Left renal cortex interstitium (tissue), 4 donors: ENCODE measurements around the gene ADAMTSL4. TPM values are rescaled to one million over a fixed set of nuclear protein-coding genes. Genes with fewer than 3 reads are reported as not detected.

Experiments
- DNase-seq, 4 donors: peaks; one replicate each; pipeline ENCODE4 v3.0.0-alpha.2; 2013; ENCODE audit warnings: low read depth in 4 of 4, low spot score in 2 of 4, missing footprints in 1 of 4
- polyA plus RNA-seq, 4 donors: library from polyadenylated mRNA; unstranded; fragments of 120-200 nt; gene quantifications; one replicate each; pipeline ENCODE4 v1.2.1, GENCODE V29; 2013; ENCODE audit not compliant: insufficient read length in 4 of 4

ADAMTSL4 gene
- polyA plus RNA-seq, 4 donors, result 12.7 to 19.5 (median 16.3) TPM

DNA sequence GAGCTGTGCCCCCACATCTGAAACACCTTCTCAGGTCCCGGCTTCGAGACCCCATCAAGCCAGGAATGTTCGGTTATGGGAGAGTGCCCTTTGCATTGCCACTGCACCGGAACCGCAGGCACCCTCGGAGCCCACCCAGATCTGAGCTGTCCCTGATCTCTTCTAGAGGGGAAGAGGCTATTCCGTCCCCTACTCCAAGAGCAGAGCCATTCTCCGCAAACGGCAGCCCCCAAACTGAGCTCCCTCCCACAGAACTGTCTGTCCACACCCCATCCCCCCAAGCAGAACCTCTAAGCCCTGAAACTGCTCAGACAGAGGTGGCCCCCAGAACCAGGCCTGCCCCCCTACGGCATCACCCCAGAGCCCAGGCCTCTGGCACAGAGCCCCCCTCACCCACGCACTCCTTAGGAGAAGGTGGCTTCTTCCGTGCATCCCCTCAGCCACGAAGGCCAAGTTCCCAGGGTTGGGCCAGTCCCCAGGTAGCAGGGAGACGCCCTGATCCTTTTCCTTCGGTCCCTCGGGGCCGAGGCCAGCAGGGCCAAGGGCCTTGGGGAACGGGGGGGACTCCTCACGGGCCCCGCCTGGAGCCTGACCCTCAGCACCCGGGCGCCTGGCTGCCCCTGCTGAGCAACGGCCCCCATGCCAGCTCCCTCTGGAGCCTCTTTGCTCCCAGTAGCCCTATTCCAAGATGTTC is 4.3 kb downstream of the ADAMTSL4 start:
- no peak for DNase-seq

- no peak for DNase-seq
Observed at GRCh38 chr1:150554086-150554452, 4.9 kb downstream of the ADAMTSL4 start.

DNA sequence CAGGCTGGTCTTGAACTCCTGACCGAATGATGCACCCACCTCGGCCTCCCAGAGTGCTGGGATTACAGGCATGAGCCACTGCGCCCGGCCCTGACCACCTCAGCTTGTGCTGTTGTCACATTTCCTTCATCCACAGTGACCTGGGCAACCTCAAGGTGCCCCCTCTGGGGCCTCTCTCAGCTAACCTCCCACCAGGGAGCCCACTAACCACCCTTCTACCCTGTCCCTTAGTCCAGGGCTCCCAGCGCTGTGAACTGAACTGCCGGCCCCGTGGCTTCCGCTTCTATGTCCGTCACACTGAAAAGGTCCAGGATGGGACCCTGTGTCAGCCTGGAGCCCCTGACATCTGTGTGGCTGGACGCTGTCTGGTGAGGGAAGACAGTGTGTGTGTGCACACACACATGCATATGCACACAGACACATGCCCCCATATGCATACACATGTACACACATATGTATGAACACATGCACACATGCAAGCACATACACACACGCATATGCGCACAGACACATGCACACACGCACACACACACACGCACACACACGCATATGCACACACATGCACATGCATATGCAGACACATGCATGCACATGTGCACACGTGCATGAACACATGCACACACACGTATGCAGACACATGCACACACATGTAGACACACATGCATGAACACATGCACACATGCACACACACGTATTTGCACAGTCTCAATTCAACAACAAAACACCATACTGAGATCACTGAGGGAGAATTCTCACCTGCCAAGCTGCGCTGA is 6.2 kb downstream of the ADAMTSL4 start:
- no peak for DNase-seq

DNA sequence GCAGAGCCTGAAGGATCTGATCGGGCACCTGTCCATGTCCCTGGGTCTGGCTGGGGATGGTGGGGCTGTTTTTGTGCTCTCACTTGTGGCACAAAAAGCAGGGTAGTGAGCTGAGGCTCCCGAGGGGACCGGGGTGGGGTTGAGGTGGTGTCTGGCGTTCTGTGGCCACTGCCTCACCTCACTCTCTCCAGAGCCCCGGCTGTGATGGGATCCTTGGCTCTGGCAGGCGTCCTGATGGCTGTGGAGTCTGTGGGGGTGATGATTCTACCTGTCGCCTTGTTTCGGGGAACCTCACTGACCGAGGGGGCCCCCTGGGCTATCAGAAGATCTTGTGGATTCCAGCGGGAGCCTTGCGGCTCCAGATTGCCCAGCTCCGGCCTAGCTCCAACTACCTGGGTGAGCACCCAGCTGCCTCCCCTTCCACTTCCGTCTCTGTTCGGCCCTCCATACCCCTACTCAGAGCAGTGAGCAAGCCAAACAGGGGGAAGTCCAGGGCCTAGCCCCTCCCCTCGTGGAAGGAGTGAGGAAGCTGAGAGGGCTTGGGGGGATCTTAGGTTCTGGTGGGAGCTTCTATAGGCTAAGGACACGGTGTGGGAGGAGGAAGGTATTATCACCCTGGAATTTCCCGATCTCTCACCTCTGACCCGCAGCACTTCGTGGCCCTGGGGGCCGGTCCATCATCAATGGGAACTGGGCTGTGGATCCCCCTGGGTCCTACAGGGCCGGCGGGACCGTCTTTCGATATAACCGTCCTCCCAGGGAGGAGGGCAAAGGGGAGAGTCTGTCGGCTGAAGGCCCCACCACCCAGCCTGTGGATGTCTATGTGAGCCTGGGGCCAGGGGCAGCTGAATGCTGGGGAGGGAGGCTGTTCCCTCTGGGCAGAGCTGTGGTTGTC is 7.0 kb downstream of the ADAMTSL4 start:
- DNase-seq, result no peak

GRCh38 chr1:150557065-150557600 is 7.9 kb downstream of the ADAMTSL4 start:
- DNase-seq, result no peak

GRCh38 chr1:150557813-150558212 is 8.6 kb downstream of the ADAMTSL4 start:
- DNase-seq, result no peak

- DNase-seq, result no peak
Observed at GRCh38 chr1:150558303-150558704, 9.1 kb downstream of the ADAMTSL4 start.

DNA sequence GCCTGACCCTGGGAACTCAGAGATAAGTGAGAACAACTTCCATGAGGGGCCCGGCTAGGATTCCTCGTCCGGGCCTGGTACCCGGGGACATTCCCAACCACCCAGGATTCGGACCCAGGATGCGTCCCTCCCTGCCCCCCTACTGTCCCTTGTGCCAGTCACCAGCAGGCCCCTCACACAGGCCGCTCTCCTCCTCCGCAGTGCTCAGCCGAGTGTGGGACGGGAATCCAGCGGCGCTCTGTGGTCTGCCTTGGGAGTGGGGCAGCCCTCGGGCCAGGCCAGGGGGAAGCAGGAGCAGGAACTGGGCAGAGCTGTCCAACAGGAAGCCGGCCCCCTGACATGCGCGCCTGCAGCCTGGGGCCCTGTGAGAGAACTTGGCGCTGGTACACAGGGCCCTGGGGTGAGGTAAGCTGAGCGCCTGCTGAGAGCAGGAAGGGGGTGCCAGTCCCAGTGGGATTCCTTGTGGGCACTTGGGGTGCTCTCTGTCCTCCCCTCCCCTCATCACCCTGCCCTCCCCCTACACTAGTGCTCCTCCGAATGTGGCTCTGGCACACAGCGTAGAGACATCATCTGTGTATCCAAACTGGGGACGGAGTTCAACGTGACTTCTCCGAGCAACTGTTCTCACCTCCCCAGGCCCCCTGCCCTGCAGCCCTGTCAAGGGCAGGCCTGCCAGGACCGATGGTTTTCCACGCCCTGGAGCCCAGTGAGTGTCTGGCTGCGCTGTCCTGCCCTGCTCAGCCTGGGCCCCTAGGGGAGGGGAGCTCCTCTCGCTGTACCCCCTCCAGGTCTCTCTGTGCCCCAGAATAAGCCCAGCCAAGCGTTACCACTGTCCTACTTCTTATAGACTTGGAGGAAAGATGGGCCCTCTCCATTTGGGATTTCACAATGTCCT is 9.8 kb downstream of the ADAMTSL4 start:
- DNase-seq, result no peak

GRCh38 chr1:150559656-150560010 is 10.4 kb downstream of the ADAMTSL4 start:
- DNase-seq, result no peak

DNA sequence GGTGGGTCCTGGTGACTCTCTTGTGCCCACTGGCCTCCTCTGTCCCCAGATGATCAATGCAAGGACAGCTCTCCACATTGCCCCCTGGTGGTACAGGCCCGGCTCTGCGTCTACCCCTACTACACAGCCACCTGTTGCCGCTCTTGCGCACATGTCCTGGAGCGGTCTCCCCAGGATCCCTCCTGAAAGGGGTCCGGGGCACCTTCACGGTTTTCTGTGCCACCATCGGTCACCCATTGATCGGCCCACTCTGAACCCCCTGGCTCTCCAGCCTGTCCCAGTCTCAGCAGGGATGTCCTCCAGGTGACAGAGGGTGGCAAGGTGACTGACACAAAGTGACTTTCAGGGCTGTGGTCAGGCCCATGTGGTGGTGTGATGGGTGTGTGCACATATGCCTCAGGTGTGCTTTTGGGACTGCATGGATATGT is 10.8 kb downstream of the ADAMTSL4 start:
- no peak for DNase-seq

DNA sequence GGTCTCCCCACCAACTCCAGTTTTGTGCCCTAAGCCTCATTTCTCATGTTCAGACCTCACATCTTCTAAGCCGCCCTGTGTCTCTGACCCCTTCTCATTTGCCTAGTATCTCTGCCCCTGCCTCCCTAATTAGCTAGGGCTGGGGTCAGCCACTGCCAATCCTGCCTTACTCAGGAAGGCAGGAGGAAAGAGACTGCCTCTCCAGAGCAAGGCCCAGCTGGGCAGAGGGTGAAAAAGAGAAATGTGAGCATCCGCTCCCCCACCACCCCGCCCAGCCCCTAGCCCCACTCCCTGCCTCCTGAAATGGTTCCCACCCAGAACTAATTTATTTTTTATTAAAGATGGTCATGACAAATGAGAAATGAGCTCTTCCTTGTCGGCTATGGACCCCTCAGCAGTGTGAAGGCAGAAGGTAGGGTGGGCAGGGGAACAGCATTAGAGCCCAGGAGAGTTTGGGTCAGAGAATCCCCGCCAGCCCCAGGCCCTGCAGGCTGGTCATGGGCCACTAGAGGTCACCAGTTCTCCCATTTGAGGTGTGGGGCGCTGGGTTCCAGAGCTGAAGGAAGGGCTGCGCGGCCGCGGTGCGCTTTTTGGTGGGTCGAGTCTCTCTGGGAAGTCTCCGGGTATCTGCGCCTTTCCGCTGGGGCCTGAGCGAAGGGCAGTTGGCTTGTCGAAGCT is 11.5 kb downstream of the ADAMTSL4 start:
- peak in 1 of 4 donors; percentile 77 for DNase-seq

- peak; percentile 82 to 93 (median 89) for DNase-seq
Observed at GRCh38 chr1:150561254-150561973, 12.2 kb downstream of the ADAMTSL4 start.

- DNase-seq, result peak in 2 of 4 donors; percentile 78 to 86
Observed at GRCh38 chr1:150561974-150562445, 12.8 kb downstream of the ADAMTSL4 start.

DNA sequence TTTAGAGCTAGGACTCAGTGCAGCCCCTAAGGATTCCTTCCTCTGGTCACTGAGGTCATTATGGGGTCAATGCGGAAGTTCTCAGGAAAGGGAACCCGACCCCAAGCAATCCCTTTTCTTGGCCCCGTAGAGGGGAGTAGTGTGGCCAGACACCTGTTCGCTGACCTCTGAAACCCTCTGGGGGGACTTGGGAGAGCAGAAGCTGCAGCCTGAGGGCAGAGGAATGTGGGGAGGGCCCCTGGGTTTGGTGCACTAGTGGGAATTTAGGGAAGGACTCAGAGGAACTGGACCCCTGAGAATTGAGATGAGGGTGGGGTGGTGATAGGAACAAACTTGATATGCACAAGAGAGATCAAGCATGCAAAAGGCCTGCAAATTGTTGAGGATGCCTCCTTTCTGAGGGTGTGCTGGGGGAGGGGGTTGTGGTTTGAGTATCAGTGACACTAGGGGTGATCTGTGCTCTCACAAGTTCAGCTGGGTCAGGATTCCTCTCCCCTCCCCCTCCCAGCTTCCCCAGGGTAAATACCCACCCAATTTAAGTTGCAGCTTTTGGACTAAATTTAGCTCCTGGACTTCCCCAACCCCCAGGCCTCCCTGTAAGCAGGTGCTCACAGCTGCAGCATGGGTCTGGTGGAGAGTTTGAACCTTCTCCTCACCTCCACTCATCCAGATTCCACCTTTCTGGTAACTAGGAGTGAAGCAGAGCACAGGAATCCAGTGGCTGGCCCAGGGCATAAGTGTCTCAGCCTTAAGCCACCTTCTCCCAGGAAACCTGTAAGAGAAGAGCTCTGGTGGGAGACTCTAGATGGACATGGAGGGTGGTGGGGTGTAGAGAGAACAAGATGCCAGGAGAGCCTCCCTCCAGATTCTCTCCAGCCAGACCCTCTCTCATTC is 13.5 kb downstream of the ADAMTSL4 start:
- DNase-seq, result no peak

GRCh38 chr1:150563340-150564038 is 14.3 kb downstream of the ADAMTSL4 start:
- DNase-seq, result no peak

DNA sequence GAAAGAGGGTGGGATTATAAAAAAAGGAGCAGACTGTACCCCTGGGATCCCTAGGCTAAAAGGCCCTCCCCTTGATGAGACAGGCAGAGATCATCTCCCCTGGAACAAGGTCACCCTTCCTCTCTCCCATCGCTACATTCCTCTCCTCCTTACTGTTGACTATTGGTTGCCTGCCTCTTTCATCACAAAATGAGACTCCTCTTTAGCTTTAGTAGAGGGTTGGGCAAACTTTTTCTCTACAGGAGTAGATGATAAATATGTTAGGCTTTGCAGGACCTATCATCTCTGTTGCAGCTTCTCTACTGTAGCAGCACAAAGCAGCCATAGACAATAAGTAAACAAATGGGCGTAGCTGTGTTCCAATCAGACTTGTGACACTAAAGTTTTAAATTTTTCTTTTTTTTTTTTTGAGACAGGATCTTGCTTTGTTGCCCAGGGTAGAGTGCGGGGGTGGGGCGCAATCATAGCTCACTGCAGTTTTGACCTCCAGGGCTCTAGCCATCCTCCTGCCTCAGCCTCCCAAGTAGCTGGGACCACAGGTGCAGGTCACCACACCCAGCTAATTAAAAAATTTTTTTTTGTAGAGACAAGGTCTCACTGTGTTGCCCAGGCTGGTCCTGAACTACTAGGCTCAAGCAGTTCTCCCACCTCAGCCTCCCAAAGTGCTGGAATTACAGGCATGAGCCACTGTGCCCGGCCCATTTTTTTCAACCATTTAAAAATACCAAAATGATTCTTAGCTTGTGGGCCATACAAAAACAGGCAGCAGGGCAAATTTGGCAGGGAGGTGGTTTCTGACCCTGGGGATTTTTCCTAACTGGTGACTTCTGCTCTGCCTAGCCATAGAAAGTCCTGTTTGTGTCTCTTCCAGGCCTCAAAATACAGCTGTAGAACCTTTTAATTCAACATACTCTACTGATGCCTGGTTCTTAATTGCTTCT is 15.1 kb downstream of the ADAMTSL4 start:
- no peak for DNase-seq
